HepG2 (cell line): Measurements from ENCODE around the gene ARMH4. TPM values are rescaled to one million over a fixed set of nuclear protein-coding genes. Genes with fewer than 3 reads are reported as not detected.

Experiments
- ATAC-seq: fragments of 200-7000 bp; cut with Tn5 transposase; 3 replicates; pipeline ENCODE4 v1.9.1; 2020; ENCODE audit warnings: mild to moderate bottlenecking, moderate library complexity
- BruUV-seq: library from RNA; stranded (reverse); fragments of 400-500 nt; replicated peaks from 2 replicates; lab custom pipeline; 2021; lab: Mats Ljungman, UMichigan
- CTCF ChIA-PET: fragments of 300-600 bp; formaldehyde crosslinking; extraction: SDS; loops from one replicate; lab custom pipeline; 2021; ENCODE audit warnings: low total read pairs, inconsistent platforms, low intra/inter-chr PET ratio; lab: Yijun Ruan, JAX
- POLR2A ChIA-PET: fragments of 350-600 bp; sonication (Branson Sonifier 250); formaldehyde crosslinking; loops from one replicate; lab custom pipeline; 2020; ENCODE audit warnings: antibody characterized with exemption, inconsistent platforms; lab: Yijun Ruan, JAX
- DNase-seq: peaks from one replicate; pipeline ENCODE4 v3.0.0-alpha.2; 2015; ENCODE audit warnings: low spot score
- FAIRE-seq: peaks from 3 replicates; lab custom pipeline; 2011; peaks lifted over from hg19 to GRCh38; lab: Jason Lieb, UNC
- H2AFZ ChIP-seq: one replicate; pipeline ENCODE4 v1.6.1; 2011; ENCODE audit warnings: low read length, inconsistent platforms
- H3K27ac ChIP-seq: fragments of 300-600 bp; 3 replicates; pipeline ENCODE4 v1.8.0; 2011; ENCODE audit warnings: mixed run types, mild to moderate bottlenecking, mixed read lengths, low read length, inconsistent platforms; ENCODE audit not compliant: insufficient read depth; ENCODE audit errors: extremely low read length
- H3K27me3 ChIP-seq, 2 experiments: fragments of 200-600 bp in 1 of 2; 2 replicates in 1 of 2; 3 replicates in 1 of 2; pipeline versions ENCODE4 v1.6.0 to v1.8.0; 2011; ENCODE audit warnings: low read length in 2 of 2, mild to moderate bottlenecking in 2 of 2, moderate library complexity in 2 of 2, inconsistent platforms in 1 of 2; ENCODE audit not compliant: insufficient read depth in 2 of 2, control insufficient read depth in 1 of 2
- H3K36me3 ChIP-seq, 2 experiments: fragments of 200-600 bp in 1 of 2; replicated peaks in 1 of 2; 2 replicates in 1 of 2; 3 replicates in 1 of 2; pipeline versions ENCODE4 v1.5.1 to v1.8.0; 2011; ENCODE audit warnings: low read length in 2 of 2, inconsistent platforms in 1 of 2; ENCODE audit not compliant: insufficient read depth in 2 of 2, control insufficient read depth in 1 of 2
- H3K4me1 ChIP-seq: 2 replicates; pipeline ENCODE4 v1.5.1; 2012; ENCODE audit warnings: low read length, inconsistent platforms; ENCODE audit not compliant: insufficient read depth
- H3K4me2 ChIP-seq: 2 replicates; pipeline ENCODE4 v1.6.0; 2011; ENCODE audit warnings: low read depth, low read length, inconsistent platforms
- H3K4me3 ChIP-seq, 3 experiments: fragments of 200-600 bp in 1 of 3; sonication (generic), shearing (Covaris generic) in 1 of 3; replicated peaks in 1 of 3; 2 replicates each; pipeline ENCODE4 v1.5.1; 2011 to 2016; ENCODE audit warnings: low read length in 3 of 3, inconsistent platforms in 2 of 3, low read depth in 2 of 3, mild to moderate bottlenecking in 2 of 3, control low read depth in 1 of 3, mixed read lengths in 1 of 3; ENCODE audit not compliant: insufficient read depth in 1 of 3
- H3K79me2 ChIP-seq: one replicate; pipeline ENCODE4 v1.6.1; 2011; ENCODE audit warnings: low read length, inconsistent platforms; ENCODE audit not compliant: insufficient read depth
- H3K9ac ChIP-seq: 2 replicates; pipeline ENCODE4 v1.6.0; 2011; ENCODE audit warnings: mild to moderate bottlenecking, low read depth, low read length, inconsistent platforms; ENCODE audit not compliant: insufficient read depth
- H3K9me3 ChIP-seq: 2 replicates; pipeline ENCODE4 v1.5.1; 2012; ENCODE audit warnings: mild to moderate bottlenecking, low read length
- H4K20me1 ChIP-seq: 2 replicates; pipeline ENCODE4 v1.6.0; 2011; ENCODE audit warnings: inconsistent platforms, mild to moderate bottlenecking, low read length, moderate library complexity; ENCODE audit not compliant: insufficient read depth
- CBX5 ChIP-seq: sonication (generic); formaldehyde crosslinking; IDR thresholded peaks from 2 replicates; pipeline ENCODE4 v1.4.0; 2020; ENCODE audit warnings: missing genetic modification reagents, borderline replicate concordance
- MLX ChIP-seq: IDR thresholded peaks from 2 replicates; pipeline ENCODE4 v1.6.1; 2016
- PAX8 ChIP-seq: sonication (generic); formaldehyde crosslinking; IDR thresholded peaks from 2 replicates; pipeline ENCODE4 v1.8.0; 2022; ENCODE audit warnings: mild to moderate bottlenecking, missing genetic modification reagents, borderline replicate concordance
- RAD51 ChIP-seq: fragments of 450-650 bp; IDR thresholded peaks from 2 replicates; pipeline ENCODE4 v1.6.1; 2016; ENCODE audit warnings: borderline replicate concordance
- ZNF331 ChIP-seq: sonication (generic); formaldehyde crosslinking; IDR thresholded peaks from 2 replicates; pipeline ENCODE4 v1.4.0; 2020; ENCODE audit warnings: missing genetic modification reagents
- WGBS: methylation state at CpG from one replicate; pipeline ENCODE4 v1.1.6; 2017; ENCODE audit warnings: low lambda C conversion rate; 5-methylcytosine and 5-hydroxymethylcytosine counted together
- in situ Hi-C: cut with HindIII; loops from 2 replicates; pipeline ENCODE4 v1.10.0; 2017; ENCODE audit warnings: low pct_unique_long_range_greater_than_20kb; ENCODE audit not compliant: extremely low pct_ligation_motif_present
- intact Hi-C: fragments of 100-400 bp; cut with micrococcal nuclease; formaldehyde crosslinking; loops from one replicate; pipeline ENCODE4 v1.10.0; 2022; ENCODE audit not compliant: unreplicated experiment
- polyA plus RNA-seq, 8 experiments: library from polyadenylated mRNA; depleted of rRNA in 3 of 8; stranded (reverse) in 7 of 8; unstranded in 1 of 8; fragments of >200 nt; fragmentation: Illumina TruSeq in 4 of 8; extraction: Trizol in 4 of 8; gene quantifications; 2 replicates each; pipeline versions ENCODE4 v1.2.1 to v1.2.3, GENCODE V29; 2011 to 2016; ENCODE audit warnings: low read depth in 4 of 8, missing spikeins in 1 of 8, mixed read lengths in 1 of 8; ENCODE audit not compliant: insufficient read depth in 1 of 8
- total RNA-seq, 5 experiments: library from RNA; depleted of rRNA; stranded (reverse); fragments of >200 nt; fragmentation: Illumina TruSeq; extraction: Trizol; gene quantifications; 2 replicates each; pipeline ENCODE4 v1.2.3, GENCODE V29; 2016; ENCODE audit warnings: low read depth in 1 of 5

Gene ARMH4
- total and polyA plus RNA-seq, 2 of the 13 experiments (the other 11 are each of a cell fraction or from before 2014, with no cell fraction given) = 0.02 to 0.18 TPM

DNA sequence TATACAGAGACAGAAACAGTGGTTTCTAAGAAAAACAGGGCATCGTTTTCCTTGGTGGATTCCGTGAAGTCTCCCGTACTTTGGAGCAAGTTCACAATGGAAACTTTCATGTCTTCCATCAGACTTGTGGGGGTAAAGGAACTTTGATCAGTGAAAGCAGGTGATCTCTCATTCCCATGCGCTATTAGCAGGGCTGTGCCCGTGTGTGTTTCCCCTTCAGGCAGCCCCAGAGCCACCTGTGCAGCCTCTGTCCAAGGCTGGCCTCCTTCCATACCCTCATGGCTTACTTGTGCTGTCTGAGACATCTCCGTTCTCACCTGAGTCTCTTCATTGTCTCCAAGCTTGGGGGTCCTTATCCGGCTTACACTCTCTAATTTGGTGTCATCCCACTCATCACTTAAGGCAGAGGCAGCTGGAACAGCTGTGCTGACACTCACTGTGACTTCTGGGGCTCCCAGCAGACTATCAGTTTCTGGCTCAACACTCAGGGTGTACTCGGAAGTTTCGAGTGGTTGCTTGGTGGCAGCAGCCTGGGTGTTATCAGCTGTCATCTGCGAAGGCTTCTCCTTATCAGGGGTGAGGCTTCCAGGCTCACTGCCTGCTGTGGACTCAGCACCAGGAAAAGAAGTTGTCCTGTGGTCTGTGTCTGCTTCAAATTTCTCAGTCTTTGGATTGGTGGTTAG is 13.8 kb downstream of the ARMH4 start:
- ChIA-PET CTCF (no interaction called here), POLR2A (no interaction called here)
- no peak overlapping the region for H3K4me3 ChIP-seq
- no peaks in the 10 kb centered on the region for H3K4me1 ChIP-seq
- H3K9ac ChIP-seq = no peak overlapping the region
- FAIRE-seq (no peak), DNase-seq (no peak), ATAC-seq (no peak)
- in situ Hi-C loops = no loop called here
- 4% methylated on average over 10 of the region's 10 CpGs for WGBS
- BruUV-seq = no TSS peak
- no peak overlapping the region for H3K4me2 ChIP-seq
- 0 out of 5 replicates have a peak, but pooled peaks cover 0 to 3% of the 10 kb centered on the region in 2 experiments for H3K27me3 ChIP-seq
- H3K27ac ChIP-seq = no peak overlapping the region
- H3K36me3 ChIP-seq = no peaks in the 10 kb centered on the region
- H3K9me3 ChIP-seq = no peaks in the 10 kb centered on the region
- no peaks in the 10 kb centered on the region for H3K79me2 ChIP-seq
- TF ChIP-seq PAX8 (CRISPR knock-in tag) (no peak), CBX5 (no peak)
- H4K20me1 ChIP-seq = no peaks in the 10 kb centered on the region
- no peak overlapping the region for H2AFZ ChIP-seq
- intact Hi-C loops = no loop called here

DNA sequence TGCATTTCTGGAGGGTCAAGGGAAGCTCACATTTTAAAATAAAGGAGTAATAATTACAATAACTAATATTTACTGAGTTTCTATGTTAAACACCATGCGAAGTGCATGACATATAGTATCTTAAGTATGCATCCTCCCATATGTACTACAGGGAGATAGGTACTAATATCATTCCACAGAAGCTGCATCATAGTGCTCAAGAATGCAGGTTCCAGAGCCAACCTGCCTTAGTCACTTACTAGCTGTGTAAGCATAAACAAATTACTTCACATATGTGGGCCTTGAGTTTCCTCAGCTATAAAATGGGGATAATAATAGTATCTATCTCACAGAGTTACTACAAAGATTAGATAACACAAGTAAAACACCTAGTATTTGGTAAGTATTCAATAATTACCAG is 18.3 kb downstream of the ARMH4 start:
- Histone ChIP-seq H3K36me3 (no peaks in the 10 kb centered on the region), H3K27me3 (no peaks in the 10 kb centered on the region), H2AFZ (no peak overlapping the region), H3K9me3 (no peaks in the 10 kb centered on the region), H3K4me2 (no peak overlapping the region), H3K4me3 (no peak overlapping the region), H3K27ac (no peak overlapping the region), H4K20me1 (no peaks in the 10 kb centered on the region), H3K4me1 (no peaks in the 10 kb centered on the region), H3K9ac (no peak overlapping the region), H3K79me2 (no peaks in the 10 kb centered on the region)
- FAIRE-seq = no peak
- no peak for DNase-seq
- in situ Hi-C loops (no loop called here), intact Hi-C loops (no loop called here)
- POLR2A ChIA-PET = no interaction called here
- TF ChIP-seq MLX (CRISPR knock-in tag) (no peak), ZNF331 (CRISPR knock-in tag) (no peak), RAD51 (no peak)
- BruUV-seq = no TSS peak
- ATAC-seq = no peak
- WGBS = 5% methylated on average over 1 of the region's 1 CpG
- CTCF ChIA-PET = no interaction called here
